Fibroblast of mammary gland (primary cell): Measurements from ENCODE around the gene OSBPL5.

Experiments
- DNase-seq: peaks from one replicate; pipeline ENCODE4 v3.0.0-alpha.2; 2010; ENCODE audit warnings: low read depth
- H3K4me3 ChIP-seq: 2 replicates; pipeline ENCODE4 v1.5.1; 2011; ENCODE audit warnings: low read depth, mild to moderate bottlenecking, low read length, moderate library complexity; ENCODE audit not compliant: control insufficient read depth
- CTCF ChIP-seq: conservative IDR thresholded peaks from 2 replicates; pipeline ENCODE4 v1.5.1; 2011; ENCODE audit warnings: low read depth, low read length, inconsistent platforms; ENCODE audit not compliant: control insufficient read depth, insufficient read depth

The OSBPL5 gene

GRCh38 chr11:3081386-3081751, 83.7 kb downstream of the OSBPL5 start:
- DNase-seq, result no peak
- H3K4me3 ChIP-seq, result no peak overlapping the region
- no peak for TF ChIP-seq CTCF

- DNase-seq, result no peak
- TF ChIP-seq CTCF, result no peak
- H3K4me3 ChIP-seq, result no peak overlapping the region
Observed at GRCh38 chr11:3080733-3081385, 84.3 kb downstream of the OSBPL5 start.

- H3K4me3 ChIP-seq, result no peak overlapping the region
- TF ChIP-seq CTCF, result no peak
- no peak for DNase-seq
Observed at GRCh38 chr11:3080104-3080503, 85.0 kb downstream of the OSBPL5 start.

- TF ChIP-seq CTCF, result no peak
- no peak overlapping the region for H3K4me3 ChIP-seq
- DNase-seq, result no peak
Observed at GRCh38 chr11:3077846-3078440, 87.2 kb downstream of the OSBPL5 start.

DNA sequence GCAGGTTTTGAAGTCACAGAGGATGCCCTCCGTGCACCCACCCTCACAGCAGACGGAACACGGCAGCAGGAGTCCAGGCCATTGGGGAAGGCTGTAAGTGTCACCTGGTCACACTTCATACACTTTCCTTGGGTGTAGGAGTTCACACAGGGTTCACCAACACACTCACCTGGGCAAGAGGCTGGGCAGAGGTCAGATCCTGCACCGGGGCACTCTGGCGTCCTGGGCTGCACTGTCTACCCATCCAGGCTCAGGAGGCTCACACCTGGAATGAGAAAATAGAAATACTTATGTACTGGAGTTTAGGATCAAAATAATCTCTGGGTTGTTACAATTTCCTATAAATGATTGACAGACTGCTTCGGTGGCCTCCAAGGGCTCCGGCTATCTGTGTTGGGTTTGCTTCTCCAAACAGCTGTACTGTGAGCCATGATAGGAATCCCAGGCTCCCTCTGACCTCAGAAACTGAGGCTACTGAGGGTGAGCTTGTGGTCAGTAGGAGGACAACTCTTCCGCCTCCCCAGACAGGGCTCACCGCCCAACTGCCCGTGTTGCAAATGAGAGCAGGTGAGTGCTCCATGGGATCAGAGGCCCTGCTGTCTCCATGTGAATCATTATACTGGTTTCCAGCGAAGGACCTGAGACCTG, 87.8 kb downstream of the OSBPL5 start:
- DNase-seq, result no peak
- H3K4me3 ChIP-seq, result no peak overlapping the region
- TF ChIP-seq CTCF, result no peak

- H3K4me3 ChIP-seq, result no peak overlapping the region
- no peak for DNase-seq
- TF ChIP-seq CTCF, result no peak
Observed at GRCh38 chr11:3074912-3075589, 90.1 kb downstream of the OSBPL5 start.
